Psoas muscle (tissue), 8 donors: ENCODE results near the gene OLIG2. TPM values are rescaled to one million over a fixed set of nuclear protein-coding genes. Genes with fewer than 3 reads are reported as not detected.

Experiments
- ATAC-seq, 4 donors: fragments of 200-7000 bp; cut with Tn5 transposase; one replicate each; pipeline ENCODE4 v1.9.1; 2020; ENCODE audit warnings: moderate library complexity in 3 of 4, mild to moderate bottlenecking in 2 of 4
- DNase-seq, 2 donors: peaks; one replicate each; pipeline ENCODE4 v3.0.0-alpha.2; 2020
- H3K27ac ChIP-seq: fragments of 200-600 bp; one replicate; pipeline ENCODE4 v1.8.0; 2022
- H3K27me3 ChIP-seq, 3 donors: fragments of 200-600 bp in 1 of 3; one replicate each; pipeline versions ENCODE4 v1.6.1 to v1.8.0; 2013 to 2022; ENCODE audit warnings: low read length in 2 of 3, mild to moderate bottlenecking in 2 of 3, moderate library complexity in 1 of 3; ENCODE audit not compliant: insufficient read depth in 3 of 3
- H3K36me3 ChIP-seq, 2 donors: fragments of 200-600 bp in 1 of 2; one replicate each; pipeline versions ENCODE4 v1.6.1 to v1.8.0; 2013 to 2022; ENCODE audit warnings: low read depth in 1 of 2, mild to moderate bottlenecking in 1 of 2, moderate library complexity in 1 of 2; ENCODE audit not compliant: insufficient read depth in 1 of 2
- H3K4me1 ChIP-seq: fragments of 200-600 bp; one replicate; pipeline ENCODE4 v1.8.0; 2022
- H3K4me3 ChIP-seq: fragments of 200-600 bp; one replicate; pipeline ENCODE4 v1.8.0; 2022; ENCODE audit warnings: mild to moderate bottlenecking
- H3K9me3 ChIP-seq: fragments of 200-600 bp; one replicate; pipeline ENCODE4 v1.8.0; 2022
- WGBS, 3 donors: extraction: QIAGEN DNeasy Blood & Tissue Kit; methylation state at CpG; one replicate each; pipeline versions ENCODE4 v1.1.6 to v1.1.7; 2013; 5-methylcytosine and 5-hydroxymethylcytosine counted together
- intact Hi-C, 2 donors: fragments of 100-400 bp; cut with DNase I; formaldehyde crosslinking; loops; one replicate each; pipeline versions ENCODE4 v1.11.0 to v1.14.2; 2022
- polyA plus RNA-seq, 3 donors: library from polyadenylated mRNA; stranded (reverse); fragments of 200-250 nt; gene quantifications; one replicate each; pipeline ENCODE4 v1.2.3, GENCODE V29; 2013
- total RNA-seq, 4 donors: library from RNA; stranded (reverse); fragmentation: NEBNext Ultra II Directional in 2 of 4; extraction: Animal tissue kit (Norgen Biotek cat#: 25700) in 2 of 4; gene quantifications; one replicate each; pipeline versions ENCODE4 v1.2.1 to v1.2.4, GENCODE V29; 2021 to 2023
- TF ChIP-seq, protein P1 (sequence below): fragments of 200-600 bp; IDR thresholded peaks from one replicate; pipeline ENCODE4 v1.8.0; 2022; ENCODE audit warnings: antibody characterized with exemption
- donor health status: healthy with polysubstance abuse.
- donor health status: DM: no; HTN: no; CAD: no; lungs with moderate emphysema.
- donor health status: Bipolar disorder and iron deficiency.
- donor health status: healthy.
- donor health status: DM: yes; HTN: yes; CAD: no.
- donor health status: DM: no; HTN: no; CAD: no.
- donor health status: DM: no; HTN: no; CAD: no.
- donor health status: DM: yes; HTN: yes; CAD: no.

OLIG2 gene
- total and polyA plus RNA-seq, 7 donors: 0.03 to 0.22 (median 0.15) TPM; not detected in 3

DNA sequence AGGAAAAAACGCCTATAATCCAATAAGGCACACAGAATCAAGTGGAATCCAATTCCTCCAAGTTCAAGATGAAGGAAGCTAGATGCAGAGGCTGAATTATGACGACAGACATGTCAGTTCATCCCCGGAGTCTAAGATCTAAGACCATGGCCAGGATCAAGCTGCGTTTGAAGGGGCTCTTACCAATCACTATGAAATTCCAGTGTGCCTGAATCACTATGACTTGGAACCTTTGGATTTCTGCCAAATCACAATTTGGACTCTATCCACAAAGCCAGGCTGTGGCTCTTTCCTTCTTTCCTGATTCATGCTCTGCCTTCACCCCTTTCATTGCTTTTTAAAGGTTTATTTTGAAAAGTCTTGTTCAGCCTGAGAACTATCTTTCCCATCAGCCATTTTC, 17.1 kb downstream of the OLIG2 start:
- Histone ChIP-seq H3K36me3 (no peaks in the 10 kb centered on the region), H3K27me3 (peaks cover 0 to 4% (median 0%) of the 10 kb centered on the region in 3 donors), H3K4me1 (no peaks in the 10 kb centered on the region), H3K27ac (no peak overlapping the region), H3K9me3 (no peaks in the 10 kb centered on the region), H3K4me3 (no peak overlapping the region)
- DNase-seq (no peak), ATAC-seq (no peak)
- TF ChIP-seq, protein P1, sequence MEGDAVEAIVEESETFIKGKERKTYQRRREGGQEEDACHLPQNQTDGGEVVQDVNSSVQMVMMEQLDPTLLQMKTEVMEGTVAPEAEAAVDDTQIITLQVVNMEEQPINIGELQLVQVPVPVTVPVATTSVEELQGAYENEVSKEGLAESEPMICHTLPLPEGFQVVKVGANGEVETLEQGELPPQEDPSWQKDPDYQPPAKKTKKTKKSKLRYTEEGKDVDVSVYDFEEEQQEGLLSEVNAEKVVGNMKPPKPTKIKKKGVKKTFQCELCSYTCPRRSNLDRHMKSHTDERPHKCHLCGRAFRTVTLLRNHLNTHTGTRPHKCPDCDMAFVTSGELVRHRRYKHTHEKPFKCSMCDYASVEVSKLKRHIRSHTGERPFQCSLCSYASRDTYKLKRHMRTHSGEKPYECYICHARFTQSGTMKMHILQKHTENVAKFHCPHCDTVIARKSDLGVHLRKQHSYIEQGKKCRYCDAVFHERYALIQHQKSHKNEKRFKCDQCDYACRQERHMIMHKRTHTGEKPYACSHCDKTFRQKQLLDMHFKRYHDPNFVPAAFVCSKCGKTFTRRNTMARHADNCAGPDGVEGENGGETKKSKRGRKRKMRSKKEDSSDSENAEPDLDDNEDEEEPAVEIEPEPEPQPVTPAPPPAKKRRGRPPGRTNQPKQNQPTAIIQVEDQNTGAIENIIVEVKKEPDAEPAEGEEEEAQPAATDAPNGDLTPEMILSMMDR: no peak
- intact Hi-C loops: no loop called here
- WGBS, 3 donors: 48 to 65% (median 60%) methylated on average over 4 of the region's 4 CpGs

DNA sequence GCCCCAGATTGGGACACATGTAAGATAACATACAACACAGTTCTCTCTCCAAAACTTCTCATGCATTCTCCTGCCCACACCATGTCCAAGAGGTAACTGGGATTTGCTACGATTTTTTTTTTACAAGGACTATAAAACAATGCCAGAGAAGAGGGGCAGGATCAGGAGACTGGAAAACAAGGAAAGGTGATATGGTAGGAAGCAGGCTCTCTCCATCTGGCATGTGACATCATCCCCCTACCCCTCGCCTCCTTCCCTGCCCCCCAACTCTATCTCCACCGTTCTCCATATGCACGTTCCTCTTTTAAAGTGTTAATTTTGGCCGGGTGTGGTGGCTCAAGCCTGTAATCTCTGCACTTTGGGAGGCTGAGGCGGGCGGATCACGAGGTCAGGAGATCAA, 20.7 kb downstream of the OLIG2 start:
- H3K9me3 ChIP-seq: no peaks in the 10 kb centered on the region
- no peaks in the 10 kb centered on the region for H3K36me3 ChIP-seq
- intact Hi-C loops: no loop called here
- ATAC-seq: no peak
- H3K4me3 ChIP-seq: no peak overlapping the region
- H3K4me1 ChIP-seq: peaks cover under 1% of the 10 kb centered on the region
- no peak for DNase-seq
- TF ChIP-seq, protein P1: no peak
- H3K27ac ChIP-seq: no peak overlapping the region
- H3K27me3 ChIP-seq: peaks cover 0 to 2% (median 0%) of the 10 kb centered on the region in 3 donors
- 76 to 81% (median 77%) methylated on average over 8 of the region's 8 CpGs for WGBS, 3 donors

DNA sequence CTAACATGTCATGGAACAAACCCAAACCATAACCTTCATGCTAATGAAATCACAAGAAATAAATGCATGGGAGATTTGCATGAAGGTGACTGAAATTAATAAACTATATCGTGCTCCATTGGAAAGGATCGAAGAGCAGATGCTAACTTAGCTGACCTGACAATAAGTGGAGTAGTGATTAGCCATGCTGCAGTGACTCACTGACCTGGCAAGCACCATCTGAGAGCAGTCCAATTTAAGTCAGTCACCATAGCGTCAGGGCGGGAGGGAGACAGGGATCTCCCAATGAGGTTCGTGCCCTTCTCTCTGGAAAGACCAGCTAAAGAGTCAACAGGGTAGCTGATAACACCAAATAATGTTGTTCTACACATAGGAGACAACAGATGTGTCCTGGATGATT, 21.5 kb downstream of the OLIG2 start:
- no peak for DNase-seq
- intact Hi-C loops: no loop called here
- peak; percentile 70 to 84 (median 72) for ATAC-seq
- Histone ChIP-seq H3K27me3 (peaks cover 0 to 2% (median 0%) of the 10 kb centered on the region in 3 donors), H3K27ac (no peak overlapping the region), H3K4me3 (no peak overlapping the region), H3K4me1 (peaks cover 9% of the 10 kb centered on the region), H3K36me3 (no peaks in the 10 kb centered on the region), H3K9me3 (no peaks in the 10 kb centered on the region)
- WGBS, 3 donors: 30 to 45% (median 33%) methylated on average over 5 of the region's 5 CpGs
- TF ChIP-seq, protein P1: no peak

DNA sequence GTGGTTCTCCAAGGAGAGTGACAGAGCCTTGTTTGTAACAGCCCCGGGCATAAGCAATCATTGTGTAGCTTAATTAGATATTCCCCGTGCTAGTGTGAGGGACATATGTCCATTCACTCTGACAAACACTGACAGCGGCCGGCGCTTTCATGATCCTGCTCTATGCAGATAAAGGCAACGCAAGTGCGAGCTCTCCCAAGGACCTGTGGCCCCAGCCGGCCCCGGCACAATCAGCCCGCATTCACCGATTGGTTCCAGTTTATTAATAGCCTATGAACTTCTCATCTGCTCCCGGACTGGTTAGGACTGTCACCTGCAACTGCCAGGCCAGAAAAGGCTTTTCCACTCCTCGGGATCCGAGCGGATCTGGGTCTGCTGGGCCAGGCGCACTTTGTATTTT, 26.2 kb downstream of the OLIG2 start:
- intact Hi-C loops: no loop called here
- no peaks in the 10 kb centered on the region for H3K36me3 ChIP-seq
- H3K4me3 ChIP-seq: no peak overlapping the region
- H3K27me3 ChIP-seq: peaks cover 0 to 2% (median 0%) of the 10 kb centered on the region in 3 donors
- H3K4me1 ChIP-seq: peaks cover 9% of the 10 kb centered on the region
- DNase-seq (no peak), ATAC-seq (peak; percentile 85 to 91 (median 88))
- TF ChIP-seq, protein P1: no peak
- H3K27ac ChIP-seq: no peak overlapping the region
- H3K9me3 ChIP-seq: no peaks in the 10 kb centered on the region
- 35 to 51% (median 40%) methylated on average over 16 of the region's 16 CpGs for WGBS, 3 donors

DNA sequence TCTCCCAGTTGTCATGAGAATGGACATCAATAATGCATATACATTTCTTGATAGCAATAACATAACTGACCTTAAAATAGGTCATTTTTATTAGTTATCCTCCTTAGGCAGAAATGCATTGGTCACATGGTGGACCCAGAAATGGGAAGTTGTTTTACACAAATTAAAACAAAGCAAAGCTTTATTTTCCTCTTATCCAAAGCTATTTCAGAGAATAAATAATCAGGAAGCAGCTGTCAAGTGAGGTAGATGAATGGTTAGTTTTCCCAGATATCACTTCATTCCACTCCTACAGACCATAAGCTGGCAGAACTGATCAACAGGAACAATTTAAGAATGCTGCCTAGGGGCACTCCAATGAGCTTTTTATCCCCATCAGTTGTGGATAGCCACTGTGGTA, 28.2 kb downstream of the OLIG2 start:
- no peaks in the 10 kb centered on the region for H3K27me3 ChIP-seq
- H3K4me1 ChIP-seq: peaks cover 19% of the 10 kb centered on the region
- no peak for ATAC-seq
- no peaks in the 10 kb centered on the region for H3K9me3 ChIP-seq
- TF ChIP-seq, protein P1: no peak
- intact Hi-C loops: no loop called here
- no peak for DNase-seq
- H3K36me3 ChIP-seq: no peaks in the 10 kb centered on the region
- H3K4me3 ChIP-seq: no peak overlapping the region
- no peak overlapping the region for H3K27ac ChIP-seq
